Vagina (tissue), 2 donors: ENCODE results near the gene ZNF620.
"Not testable (repeated sequence)": the region's sequence is repeated elsewhere in the genome, so short reads cannot be mapped to it uniquely, and the experiment has no call there.

Source experiments
- POLR2A ChIP-seq, 2 donors: fragments of 450-650 bp; IDR thresholded peaks; one replicate each; pipeline ENCODE4 v1.6.1; 2017; ENCODE audit warnings: antibody characterized with exemption in 2 of 2, mild to moderate bottlenecking in 2 of 2, moderate library complexity in 2 of 2
- POLR2AphosphoS5 ChIP-seq, 2 donors: sonication (generic); formaldehyde crosslinking; IDR thresholded peaks; one replicate each; pipeline ENCODE4 v1.9.0; 2017; ENCODE audit warnings: antibody characterized with exemption in 2 of 2, mild to moderate bottlenecking in 2 of 2, low read depth in 1 of 2; ENCODE audit not compliant: insufficient read depth in 1 of 2
- TF ChIP-seq, protein P1 (sequence below), 3 experiments: fragments of 450-650 bp in 2 of 3; fragments of 200-600 bp in 1 of 3; sonication (generic) in 1 of 3; IDR thresholded peaks; one replicate each; pipeline ENCODE4 v1.5.1; 2017 to 2019; ENCODE audit warnings: antibody characterized with exemption in 3 of 3, mild to moderate bottlenecking in 2 of 3, moderate library complexity in 2 of 3

GRCh38 chr3:40565629-40566028 is 59.8 kb downstream of the ZNF620 start:
- TF ChIP-seq, protein P1, sequence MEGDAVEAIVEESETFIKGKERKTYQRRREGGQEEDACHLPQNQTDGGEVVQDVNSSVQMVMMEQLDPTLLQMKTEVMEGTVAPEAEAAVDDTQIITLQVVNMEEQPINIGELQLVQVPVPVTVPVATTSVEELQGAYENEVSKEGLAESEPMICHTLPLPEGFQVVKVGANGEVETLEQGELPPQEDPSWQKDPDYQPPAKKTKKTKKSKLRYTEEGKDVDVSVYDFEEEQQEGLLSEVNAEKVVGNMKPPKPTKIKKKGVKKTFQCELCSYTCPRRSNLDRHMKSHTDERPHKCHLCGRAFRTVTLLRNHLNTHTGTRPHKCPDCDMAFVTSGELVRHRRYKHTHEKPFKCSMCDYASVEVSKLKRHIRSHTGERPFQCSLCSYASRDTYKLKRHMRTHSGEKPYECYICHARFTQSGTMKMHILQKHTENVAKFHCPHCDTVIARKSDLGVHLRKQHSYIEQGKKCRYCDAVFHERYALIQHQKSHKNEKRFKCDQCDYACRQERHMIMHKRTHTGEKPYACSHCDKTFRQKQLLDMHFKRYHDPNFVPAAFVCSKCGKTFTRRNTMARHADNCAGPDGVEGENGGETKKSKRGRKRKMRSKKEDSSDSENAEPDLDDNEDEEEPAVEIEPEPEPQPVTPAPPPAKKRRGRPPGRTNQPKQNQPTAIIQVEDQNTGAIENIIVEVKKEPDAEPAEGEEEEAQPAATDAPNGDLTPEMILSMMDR (IDR thresholded peaks at IDR 0.05) = not testable (repeated sequence)
- not testable (repeated sequence) for TF ChIP-seq POLR2A (IDR thresholded peaks at IDR 0.05); POLR2AphosphoS5 (IDR thresholded peaks at IDR 0.05; ENCODE audit: insufficient read depth in 1 of 2, low read depth in 1 of 2)
